SK-N-SH (cell line): ENCODE results near the gene MAP3K1. TPM values are rescaled to one million over a fixed set of nuclear protein-coding genes. Genes with fewer than 3 reads are reported as not detected.
"Not testable (repeated sequence)": the region's sequence is repeated elsewhere in the genome, so short reads cannot be mapped to it uniquely, and the experiment has no call there.

Source experiments
- CTCF ChIA-PET: fragments of 300-600, 350-600 bp; formaldehyde crosslinking; extraction: SDS; loops from one replicate; lab custom pipeline; 2021; lab: Yijun Ruan, JAX
- POLR2A ChIA-PET: fragments of 350-600 bp; sonication (Branson Sonifier 250); formaldehyde crosslinking; extraction: SDS; loops from one replicate; lab custom pipeline; 2020; ENCODE audit warnings: antibody characterized with exemption, inconsistent platforms; lab: Yijun Ruan, JAX
- DNase-seq: peaks from one replicate; pipeline ENCODE4 v3.0.0; 2012
- H2AFZ ChIP-seq: fragments of 200-600 bp; sonication (generic); 2 replicates; pipeline ENCODE4 v1.8.1; 2016; ENCODE audit warnings: antibody characterized with exemption, mild to moderate bottlenecking, low read depth
- H3F3A ChIP-seq: fragments of 200-600 bp; sonication (generic); replicated peaks from 2 replicates; pipeline ENCODE3; 2016; ENCODE audit warnings: antibody characterized with exemption, mild to moderate bottlenecking; ENCODE audit not compliant: insufficient read depth
- H3K27ac ChIP-seq, 2 experiments: fragments of 200-500 bp in 1 of 2; fragments of 200-600 bp in 1 of 2; sonication (Bioruptor generic) in 1 of 2; sonication (generic), shearing (Covaris generic) in 1 of 2; 2 replicates each; pipeline versions ENCODE4 v1.5.1 to v1.6.1; 2014 to 2016; ENCODE audit warnings: low read depth in 2 of 2, inconsistent platforms in 1 of 2, low read length in 1 of 2, mild to moderate bottlenecking in 1 of 2, mixed read lengths in 1 of 2
- H3K27me3 ChIP-seq: fragments of 200-600 bp; sonication (generic), shearing (Covaris generic); 2 replicates; pipeline ENCODE4 v1.6.1; 2016; ENCODE audit warnings: mixed run types; ENCODE audit not compliant: insufficient read depth
- H3K36me3 ChIP-seq, 2 experiments: fragments of 200-500 bp in 1 of 2; fragments of 200-600 bp in 1 of 2; sonication (Bioruptor generic) in 1 of 2; sonication (generic) in 1 of 2; replicated peaks in 1 of 2; 2 replicates each; pipeline versions ENCODE3 to v1.5.1; 2014 to 2016; ENCODE audit warnings: low read length in 1 of 2, mild to moderate bottlenecking in 1 of 2; ENCODE audit not compliant: insufficient read depth in 2 of 2, control insufficient read depth in 1 of 2
- H3K4me1 ChIP-seq, 2 experiments: fragments of 200-500 bp in 1 of 2; fragments of 200-600 bp in 1 of 2; sonication (Bioruptor generic) in 1 of 2; sonication (generic), shearing (Covaris generic) in 1 of 2; 2 replicates each; pipeline versions ENCODE4 v1.5.1 to v1.6.1; 2014 to 2016; ENCODE audit warnings: low read depth in 1 of 2, low read length in 1 of 2, mixed run types in 1 of 2; ENCODE audit not compliant: insufficient read depth in 2 of 2, control insufficient read depth in 1 of 2
- H3K4me2 ChIP-seq: fragments of 200-600 bp; sonication (generic), shearing (Covaris generic); 2 replicates; pipeline ENCODE4 v1.6.1; 2017; ENCODE audit warnings: mixed run types
- H3K4me3 ChIP-seq, 2 experiments: fragments of 200-500 bp in 1 of 2; fragments of 200-600 bp in 1 of 2; sonication (Bioruptor generic) in 1 of 2; sonication (generic), shearing (Covaris generic) in 1 of 2; 2 replicates each; pipeline versions ENCODE4 v1.5.1 to v1.8.1; 2014 to 2016; ENCODE audit warnings: low read depth in 2 of 2, inconsistent platforms in 1 of 2, low read length in 1 of 2, mild to moderate bottlenecking in 1 of 2, mixed read lengths in 1 of 2, moderate library complexity in 1 of 2
- H3K79me2 ChIP-seq: fragments of 200-600 bp; sonication (generic); 2 replicates; pipeline ENCODE4 v1.8.1; 2017; ENCODE audit warnings: mild to moderate bottlenecking; ENCODE audit not compliant: insufficient read depth
- H3K9ac ChIP-seq: fragments of 200-600 bp; sonication (generic); 2 replicates; pipeline ENCODE4 v1.6.1; 2017; ENCODE audit warnings: mixed run types
- H3K9me2 ChIP-seq: fragments of 200-600 bp; sonication (generic); 2 replicates; pipeline ENCODE4 v1.6.1; 2017; ENCODE audit warnings: mixed run types
- H3K9me3 ChIP-seq: fragments of 200-600 bp; sonication (generic); 2 replicates; pipeline ENCODE4 v1.6.1; 2017; ENCODE audit warnings: mixed run types, mild to moderate bottlenecking, moderate library complexity
- H4K20me1 ChIP-seq: fragments of 200-600 bp; sonication (generic); 2 replicates; pipeline ENCODE4 v1.6.1; 2017; ENCODE audit warnings: mild to moderate bottlenecking, mixed run types; ENCODE audit not compliant: insufficient read depth
- CHD2 ChIP-seq: fragments of 150-350 bp; IDR thresholded peaks from 2 replicates; pipeline ENCODE4 v1.6.1; 2018; ENCODE audit warnings: low read length; ENCODE audit not compliant: partially characterized antibody
- ELF1 ChIP-seq: IDR thresholded peaks from 2 replicates; pipeline ENCODE4 v1.4.0; 2012
- JUND ChIP-seq: IDR thresholded peaks from 2 replicates; pipeline ENCODE4 v1.4.0; 2012
- MEF2A ChIP-seq: IDR thresholded peaks from 2 replicates; pipeline ENCODE4 v1.4.0; 2012; ENCODE audit warnings: low read depth, borderline replicate concordance
- POLR2AphosphoS5 ChIP-seq: IDR thresholded peaks from 2 replicates; pipeline ENCODE4 v1.6.1; 2012; ENCODE audit warnings: low read depth, low read length
- RAD21 ChIP-seq: IDR thresholded peaks from 2 replicates; pipeline ENCODE4 v1.6.1; 2012; ENCODE audit warnings: mild to moderate bottlenecking, low read length
- TAF1 ChIP-seq: IDR thresholded peaks from 2 replicates; pipeline ENCODE4 v1.6.1; 2012; ENCODE audit warnings: low read depth, mild to moderate bottlenecking, low read length, moderate library complexity, borderline replicate concordance
- TEAD4 ChIP-seq: IDR thresholded peaks from 2 replicates; pipeline ENCODE4 v1.4.0; 2012; ENCODE audit warnings: mild to moderate bottlenecking, borderline replicate concordance; ENCODE audit not compliant: insufficient read depth
- WGBS: methylation state at CpG from one replicate; pipeline ENCODE4 v1.1.6; 2017; ENCODE audit warnings: low lambda C conversion rate; 5-methylcytosine and 5-hydroxymethylcytosine counted together
- polyA plus RNA-seq, 3 experiments: library from polyadenylated mRNA; depleted of rRNA; stranded (reverse); fragments of >200 nt; gene quantifications; 2 replicates each; pipeline ENCODE4 v1.2.3, GENCODE V29; 2012
- TF ChIP-seq, protein P1 (sequence below): IDR thresholded peaks from 2 replicates; pipeline ENCODE4; 2012
- TF ChIP-seq, protein P2 (sequence below): fragments of 200-600 bp; sonication (generic); IDR thresholded peaks from 2 replicates; pipeline ENCODE4 v1.6.1; 2017; ENCODE audit warnings: antibody characterized with exemption, mild to moderate bottlenecking, moderate library complexity

Gene MAP3K1
- polyA plus RNA-seq, 1 of the 3 experiments (the other 2 are of a cell fraction) = 2.2 TPM

DNA sequence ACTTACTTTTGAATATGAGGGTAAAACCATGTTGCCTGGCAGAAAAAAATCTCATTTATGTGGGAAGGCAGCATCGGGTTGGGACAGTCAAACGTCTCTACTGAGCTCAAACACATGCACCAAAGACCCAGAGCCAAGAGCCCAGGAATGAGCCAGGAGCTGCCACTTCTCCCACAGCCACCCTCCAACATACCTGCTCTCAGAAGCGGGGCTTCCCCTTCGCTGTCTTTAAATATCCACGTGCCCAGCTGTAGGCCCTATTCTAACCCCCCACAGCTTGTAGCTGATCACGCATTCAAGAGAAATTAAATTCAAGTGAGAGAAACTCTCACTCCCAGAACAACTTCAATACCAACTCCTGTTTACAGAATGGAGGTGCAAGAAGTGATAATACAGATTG, 42.6 kb upstream of the MAP3K1 start:
- Histone ChIP-seq H2AFZ (no peak overlapping the region), H3K9ac (no peak overlapping the region), H3K79me2 (no peaks in the 10 kb centered on the region), H3K36me3 (no peaks in the 10 kb centered on the region), H3K4me2 (no peak overlapping the region), H3K4me1 (no peaks in the 10 kb centered on the region), H3K27ac (no peak overlapping the region), H4K20me1 (no peaks in the 10 kb centered on the region), H3F3A (no peaks in the 10 kb centered on the region), H3K27me3 (no peaks in the 10 kb centered on the region), H3K9me3 (no peaks in the 10 kb centered on the region), H3K9me2 (no peaks in the 10 kb centered on the region), H3K4me3 (no peak overlapping the region)
- 71% methylated on average over 3 of the region's 6 CpGs for WGBS
- CTCF ChIA-PET = interaction anchor here (0.9 kb wide), 1 partner anchor 502 kb away, joined by 4 read pairs; no protein-coding TSS in a partner anchor
- POLR2A ChIA-PET = no interaction called here
- TF ChIP-seq ELF1 (no peak), TEAD4 (no peak), TAF1 (no peak), MEF2A (no peak), CHD2 (no peak), RAD21 (no peak)
- TF ChIP-seq, protein P1, sequence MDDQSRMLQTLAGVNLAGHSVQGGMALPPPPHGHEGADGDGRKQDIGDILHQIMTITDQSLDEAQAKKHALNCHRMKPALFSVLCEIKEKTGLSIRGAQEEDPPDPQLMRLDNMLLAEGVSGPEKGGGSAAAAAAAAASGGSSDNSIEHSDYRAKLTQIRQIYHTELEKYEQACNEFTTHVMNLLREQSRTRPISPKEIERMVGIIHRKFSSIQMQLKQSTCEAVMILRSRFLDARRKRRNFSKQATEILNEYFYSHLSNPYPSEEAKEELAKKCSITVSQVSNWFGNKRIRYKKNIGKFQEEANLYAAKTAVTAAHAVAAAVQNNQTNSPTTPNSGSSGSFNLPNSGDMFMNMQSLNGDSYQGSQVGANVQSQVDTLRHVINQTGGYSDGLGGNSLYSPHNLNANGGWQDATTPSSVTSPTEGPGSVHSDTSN = no peak
- TF ChIP-seq, protein P2, sequence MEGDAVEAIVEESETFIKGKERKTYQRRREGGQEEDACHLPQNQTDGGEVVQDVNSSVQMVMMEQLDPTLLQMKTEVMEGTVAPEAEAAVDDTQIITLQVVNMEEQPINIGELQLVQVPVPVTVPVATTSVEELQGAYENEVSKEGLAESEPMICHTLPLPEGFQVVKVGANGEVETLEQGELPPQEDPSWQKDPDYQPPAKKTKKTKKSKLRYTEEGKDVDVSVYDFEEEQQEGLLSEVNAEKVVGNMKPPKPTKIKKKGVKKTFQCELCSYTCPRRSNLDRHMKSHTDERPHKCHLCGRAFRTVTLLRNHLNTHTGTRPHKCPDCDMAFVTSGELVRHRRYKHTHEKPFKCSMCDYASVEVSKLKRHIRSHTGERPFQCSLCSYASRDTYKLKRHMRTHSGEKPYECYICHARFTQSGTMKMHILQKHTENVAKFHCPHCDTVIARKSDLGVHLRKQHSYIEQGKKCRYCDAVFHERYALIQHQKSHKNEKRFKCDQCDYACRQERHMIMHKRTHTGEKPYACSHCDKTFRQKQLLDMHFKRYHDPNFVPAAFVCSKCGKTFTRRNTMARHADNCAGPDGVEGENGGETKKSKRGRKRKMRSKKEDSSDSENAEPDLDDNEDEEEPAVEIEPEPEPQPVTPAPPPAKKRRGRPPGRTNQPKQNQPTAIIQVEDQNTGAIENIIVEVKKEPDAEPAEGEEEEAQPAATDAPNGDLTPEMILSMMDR = no peak
- DNase-seq = no peak

DNA sequence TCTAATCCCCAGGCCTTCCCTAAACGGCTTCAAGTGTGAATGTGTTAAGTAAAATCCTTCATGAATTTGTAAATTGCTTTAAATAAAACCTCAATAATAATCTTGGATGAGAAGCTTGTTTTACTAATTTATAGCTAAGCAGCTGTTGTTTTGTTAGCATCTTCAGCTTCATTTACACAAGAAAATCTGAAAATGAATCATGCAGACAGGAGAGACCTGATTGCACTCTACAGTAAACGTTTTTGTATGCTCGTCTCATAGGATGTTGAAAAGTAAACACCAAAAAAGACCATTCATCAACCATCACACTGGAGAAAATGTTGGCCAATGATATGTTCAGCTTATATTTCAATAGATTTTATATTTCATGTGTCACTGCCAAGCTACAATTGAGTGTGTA, 40.4 kb upstream of the MAP3K1 start:
- no peaks in the 10 kb centered on the region for H3K79me2 ChIP-seq
- H3K9ac ChIP-seq = no peak overlapping the region
- no peaks in the 10 kb centered on the region for H3K27me3 ChIP-seq
- H3K9me3 ChIP-seq = no peaks in the 10 kb centered on the region
- TF ChIP-seq JUND = no peak
- no peak for TF ChIP-seq POLR2AphosphoS5
- TF ChIP-seq, all 33 proteins: peak for 0
- H3K27ac ChIP-seq = no peak overlapping the region
- H2AFZ ChIP-seq = no peak overlapping the region
- no peak overlapping the region for H3K4me2 ChIP-seq
- H3K9me2 ChIP-seq = no peaks in the 10 kb centered on the region
- no peaks in the 10 kb centered on the region for H4K20me1 ChIP-seq
- CTCF ChIA-PET = interaction anchor here (0.9 to 1.6 kb wide), 2 partner anchors 13 to 28 kb away, joined by 3 to 6 read pairs; no protein-coding TSS in a partner anchor
- H3K36me3 ChIP-seq = no peaks in the 10 kb centered on the region
- 57% methylated on average over 3 of the region's 3 CpGs for WGBS
- no peak overlapping the region for H3K4me3 ChIP-seq
- no peak for DNase-seq
- no peaks in the 10 kb centered on the region for H3K4me1 ChIP-seq
- H3F3A ChIP-seq = no peaks in the 10 kb centered on the region
- POLR2A ChIA-PET = no interaction called here

DNA sequence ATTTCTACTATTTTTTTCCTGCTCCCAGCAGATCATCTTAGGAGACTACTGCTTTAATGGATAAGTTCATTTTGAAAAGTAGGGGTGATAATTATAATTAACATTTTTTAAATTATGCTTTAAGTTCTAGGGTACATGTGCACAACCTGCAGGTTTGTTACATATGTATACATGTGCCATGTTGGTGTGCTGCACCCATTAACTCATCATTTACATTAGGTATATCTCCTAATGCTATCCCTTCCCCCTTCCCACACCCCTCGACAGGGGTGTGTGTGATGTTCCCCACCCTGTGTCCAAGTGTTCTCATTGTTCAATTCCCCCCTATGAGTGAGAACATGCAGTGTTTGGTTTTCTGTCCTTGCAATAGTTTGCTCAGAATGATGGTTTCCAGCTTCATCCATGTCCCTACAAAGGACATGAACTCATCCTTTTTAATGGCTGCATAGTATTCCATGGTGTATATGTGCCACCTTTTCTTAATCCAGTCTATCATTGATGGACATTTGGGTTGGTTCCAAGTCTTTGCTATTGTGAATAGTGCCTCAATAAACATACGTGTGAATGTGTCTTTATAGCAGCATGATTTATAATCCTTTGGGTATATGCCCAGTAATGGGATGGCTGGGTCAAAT, 39.0 kb upstream of the MAP3K1 start:
- H3K4me1 ChIP-seq, H3F3A ChIP-seq, H4K20me1 ChIP-seq, H3K79me2 ChIP-seq, H3K27me3 ChIP-seq, H3K9ac ChIP-seq, H3K4me3 ChIP-seq, H3K4me2 ChIP-seq, H3K27ac ChIP-seq, H2AFZ ChIP-seq, DNase-seq, H3K36me3 ChIP-seq, POLR2A ChIA-PET, H3K9me2 ChIP-seq, CTCF ChIA-PET, H3K9me3 ChIP-seq: not testable (repeated sequence)
- 50% methylated on average over 2 of the region's 2 CpGs for WGBS
